ENCODE results near the gene FRMD3. TPM values are rescaled to one million over a fixed set of nuclear protein-coding genes. Genes with fewer than 3 reads are reported as not detected.
A peak's percentile ranks its signal among the peaks of the same experiment; 100 is the strongest.

FRMD3 gene
- total RNA-seq, 4 donors from 2014 or later, result 9.9 to 42.4 (median 40.2) TPM

DNA sequence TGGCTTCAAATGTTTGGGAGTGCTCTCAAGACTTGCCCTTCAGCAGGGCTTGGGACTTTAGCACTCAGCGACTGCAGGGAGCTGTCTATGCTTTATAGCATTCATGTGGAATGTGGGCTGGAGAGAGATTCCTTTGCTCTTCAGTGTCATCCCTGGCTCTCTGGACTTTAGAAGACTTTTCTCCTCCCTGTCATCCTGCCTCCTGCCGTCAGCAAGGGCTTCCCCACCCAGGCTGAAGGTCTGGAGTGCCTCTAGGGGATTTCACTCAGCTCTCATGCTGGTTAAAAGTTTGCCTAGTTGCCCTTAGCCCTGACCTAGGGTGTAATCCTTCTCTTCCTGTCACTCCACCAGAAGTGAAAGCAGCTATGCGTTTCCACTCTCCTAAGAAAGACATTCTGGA lies 210.9 kb downstream of the FRMD3 start:
- no peak overlapping the region for H3K27ac ChIP-seq
- DNase-seq, result no peak
- TF ChIP-seq POLR2A (IDR thresholded peaks at IDR 0.05), result no peak
- TF ChIP-seq, protein P1, sequence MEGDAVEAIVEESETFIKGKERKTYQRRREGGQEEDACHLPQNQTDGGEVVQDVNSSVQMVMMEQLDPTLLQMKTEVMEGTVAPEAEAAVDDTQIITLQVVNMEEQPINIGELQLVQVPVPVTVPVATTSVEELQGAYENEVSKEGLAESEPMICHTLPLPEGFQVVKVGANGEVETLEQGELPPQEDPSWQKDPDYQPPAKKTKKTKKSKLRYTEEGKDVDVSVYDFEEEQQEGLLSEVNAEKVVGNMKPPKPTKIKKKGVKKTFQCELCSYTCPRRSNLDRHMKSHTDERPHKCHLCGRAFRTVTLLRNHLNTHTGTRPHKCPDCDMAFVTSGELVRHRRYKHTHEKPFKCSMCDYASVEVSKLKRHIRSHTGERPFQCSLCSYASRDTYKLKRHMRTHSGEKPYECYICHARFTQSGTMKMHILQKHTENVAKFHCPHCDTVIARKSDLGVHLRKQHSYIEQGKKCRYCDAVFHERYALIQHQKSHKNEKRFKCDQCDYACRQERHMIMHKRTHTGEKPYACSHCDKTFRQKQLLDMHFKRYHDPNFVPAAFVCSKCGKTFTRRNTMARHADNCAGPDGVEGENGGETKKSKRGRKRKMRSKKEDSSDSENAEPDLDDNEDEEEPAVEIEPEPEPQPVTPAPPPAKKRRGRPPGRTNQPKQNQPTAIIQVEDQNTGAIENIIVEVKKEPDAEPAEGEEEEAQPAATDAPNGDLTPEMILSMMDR (IDR thresholded peaks at IDR 0.05), result peak in 1 of 6 experiments; percentile 21

DNA sequence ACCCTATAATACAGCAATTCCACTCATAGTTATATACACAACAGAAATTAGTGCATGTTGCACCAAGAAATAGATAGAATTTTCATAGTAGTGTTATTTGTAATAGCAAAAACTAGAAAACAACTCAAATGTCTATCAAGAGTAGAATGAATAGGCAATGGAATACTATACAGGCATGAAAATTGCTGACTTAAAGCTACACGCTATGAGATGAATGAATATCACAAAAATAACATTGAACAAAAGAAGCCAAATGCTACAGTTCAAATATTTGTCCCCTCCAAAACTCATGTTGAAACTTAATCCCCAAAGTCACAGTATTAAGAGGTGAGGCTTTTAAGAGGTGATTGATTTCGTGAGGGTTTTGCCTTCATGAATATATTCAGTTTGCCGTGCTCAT lies 215.1 kb downstream of the FRMD3 start:
- Histone ChIP-seq H3K4me3 (no peak overlapping the region), H3K9me3 (no peaks in the 10 kb centered on the region), H3K4me1 (no peaks in the 10 kb centered on the region), H3K27me3 (no peaks in the 10 kb centered on the region), H3K27ac (no peak overlapping the region), H3K36me3 (no peaks in the 10 kb centered on the region)
- DNase-seq, result no peak
- no peak for TF ChIP-seq POLR2A (IDR thresholded peaks at IDR 0.05)
- TF ChIP-seq, protein P1 (IDR thresholded peaks at IDR 0.05), result no peak

More for the DNA sequence above, 210.9 kb downstream of the FRMD3 start:
- no peaks in the 10 kb centered on the region for H3K36me3 ChIP-seq
- H3K4me3 ChIP-seq, result no peak overlapping the region
- no peaks in the 10 kb centered on the region for H3K9me3 ChIP-seq
- H3K4me1 ChIP-seq, result no peaks in the 10 kb centered on the region
- H3K27me3 ChIP-seq, result no peaks in the 10 kb centered on the region

DNA sequence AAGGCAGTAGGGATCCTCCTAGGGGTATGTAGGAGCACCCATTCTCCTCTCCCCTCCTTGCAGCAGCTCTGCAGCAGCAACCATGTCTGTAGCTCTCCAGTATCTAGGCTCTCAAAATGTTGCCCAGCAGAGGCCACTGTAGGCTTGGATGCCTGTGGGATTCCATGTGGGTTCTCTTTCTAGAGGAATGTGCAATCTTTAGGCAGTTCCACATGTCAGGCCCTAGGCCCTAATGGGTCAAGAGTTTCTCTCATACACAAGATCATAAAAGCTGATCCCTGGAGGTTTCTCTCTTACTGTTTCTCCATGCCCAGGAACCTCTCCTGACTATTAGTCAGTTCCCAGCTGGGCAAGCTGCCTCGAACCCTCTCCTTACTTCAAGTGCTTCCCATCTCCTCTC lies 215.8 kb downstream of the FRMD3 start:
- Histone ChIP-seq H3K36me3 (no peaks in the 10 kb centered on the region), H3K4me3 (no peak overlapping the region), H3K4me1 (no peaks in the 10 kb centered on the region), H3K27ac (no peak overlapping the region), H3K27me3 (no peaks in the 10 kb centered on the region), H3K9me3 (no peaks in the 10 kb centered on the region)
- DNase-seq, result no peak
- TF ChIP-seq, protein P1 (IDR thresholded peaks at IDR 0.05), result no peak
- TF ChIP-seq POLR2A (IDR thresholded peaks at IDR 0.05), result no peak

DNA sequence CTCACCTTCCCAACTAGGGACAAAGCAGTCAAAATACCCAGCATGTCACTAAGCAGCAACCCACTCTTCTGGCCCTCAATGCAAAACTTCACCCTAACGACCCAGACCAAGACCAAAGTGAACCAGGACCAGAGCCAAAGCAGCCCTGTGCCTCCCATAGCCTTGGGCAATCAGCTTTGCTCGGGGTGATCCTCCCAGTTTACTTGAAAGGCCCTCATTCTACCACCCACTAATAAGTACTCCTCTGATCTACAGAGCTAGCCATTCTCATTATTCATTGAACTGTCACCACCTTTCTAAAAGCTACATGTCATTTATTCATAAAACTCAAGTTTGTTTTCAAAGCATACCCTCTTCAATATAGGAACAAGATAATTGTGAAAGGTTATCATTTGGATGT lies 221.0 kb downstream of the FRMD3 start:
- TF ChIP-seq, protein P1 (IDR thresholded peaks at IDR 0.05), result no peak
- no peak for TF ChIP-seq POLR2A (IDR thresholded peaks at IDR 0.05)
- no peaks in the 10 kb centered on the region for H3K4me1 ChIP-seq
- peaks cover 0 to 5% (median 0%) of the 10 kb centered on the region in 3 donors for H3K36me3 ChIP-seq
- H3K27me3 ChIP-seq, result no peaks in the 10 kb centered on the region
- no peak for DNase-seq
- no peak overlapping the region for H3K27ac ChIP-seq
- no peaks in the 10 kb centered on the region for H3K9me3 ChIP-seq
- no peak overlapping the region for H3K4me3 ChIP-seq

DNA sequence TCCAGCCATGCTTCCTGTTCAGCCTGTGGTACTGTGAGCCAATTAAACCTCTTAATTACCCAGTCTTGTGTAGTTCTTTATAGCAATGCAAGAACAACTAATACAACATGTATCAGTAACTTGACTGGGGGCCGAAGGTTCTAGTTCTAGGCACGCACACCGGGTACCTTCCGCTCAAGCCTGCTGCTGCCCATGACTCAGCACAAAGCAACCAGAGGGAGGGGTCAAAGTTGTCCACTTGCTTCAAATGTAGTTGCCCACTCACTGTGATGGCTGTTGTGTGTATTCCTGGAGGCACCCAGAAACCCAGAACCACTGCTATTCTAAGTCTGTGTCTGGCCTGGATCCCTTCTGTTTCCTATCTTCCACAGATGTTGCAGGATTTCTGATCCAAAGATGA lies 222.6 kb downstream of the FRMD3 start:
- peaks cover 0 to 5% (median 0%) of the 10 kb centered on the region in 3 donors for H3K36me3 ChIP-seq
- TF ChIP-seq, protein P1 (IDR thresholded peaks at IDR 0.05), result no peak
- no peak for TF ChIP-seq POLR2A (IDR thresholded peaks at IDR 0.05)
- no peaks in the 10 kb centered on the region for H3K9me3 ChIP-seq
- no peak for DNase-seq
- no peaks in the 10 kb centered on the region for H3K4me1 ChIP-seq
- no peak overlapping the region for H3K4me3 ChIP-seq
- no peak overlapping the region for H3K27ac ChIP-seq
- no peaks in the 10 kb centered on the region for H3K27me3 ChIP-seq

DNA sequence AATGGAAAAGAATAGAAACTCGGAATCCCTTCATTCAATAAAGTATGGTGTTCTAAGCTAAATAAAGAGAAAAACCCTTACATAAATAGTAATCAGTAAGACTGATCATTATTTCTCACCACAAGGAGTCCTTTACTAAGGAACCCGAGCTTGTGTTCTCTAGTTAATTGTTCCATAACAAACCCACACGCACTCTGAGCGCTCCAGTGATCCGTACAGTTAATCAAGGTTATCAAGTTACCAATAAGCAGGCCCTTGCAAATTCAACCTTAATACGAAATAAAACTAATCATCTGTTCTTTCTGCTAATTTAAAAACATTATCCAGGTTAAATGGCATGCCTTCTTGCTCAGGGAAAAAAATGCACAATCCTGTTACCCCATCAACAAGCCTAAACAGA lies 224.4 kb downstream of the FRMD3 start:
- Histone ChIP-seq H3K4me3 (no peak overlapping the region), H3K4me1 (no peaks in the 10 kb centered on the region), H3K27ac (no peak overlapping the region)

More for the DNA sequence above, 224.4 kb downstream of the FRMD3 start:
- Histone ChIP-seq H3K36me3 (peaks cover 0 to 5% (median 0%) of the 10 kb centered on the region in 3 donors), H3K27me3 (no peaks in the 10 kb centered on the region), H3K9me3 (no peaks in the 10 kb centered on the region)
- TF ChIP-seq, protein P1 (IDR thresholded peaks at IDR 0.05), result no peak
- no peak for TF ChIP-seq POLR2A (IDR thresholded peaks at IDR 0.05)
- DNase-seq, result no peak
